PC-3 (cell line): ENCODE results near the gene LCK. TPM values are rescaled to one million over a fixed set of nuclear protein-coding genes. Genes with fewer than 3 reads are reported as not detected.
A peak's percentile ranks its signal among the peaks of the same experiment; 100 is the strongest.

Experiments used
- ATAC-seq: fragments of 200-7000 bp; cut with Tn5 transposase; 2 replicates; pipeline ENCODE4 v1.9.1; 2020; ENCODE audit warnings: mild to moderate bottlenecking, moderate library complexity
- BruUV-seq: library from RNA; stranded (reverse); fragments of 400-500 nt; replicated peaks from 2 replicates; lab custom pipeline; 2021; lab: Mats Ljungman, UMichigan
- CTCF ChIA-PET: fragments of 300-600 bp; sonication (Branson Sonifier 250); formaldehyde crosslinking; loops from one replicate; lab custom pipeline; 2022; ENCODE audit warnings: antibody characterized with exemption; lab: Charles Lee
- POLR2A ChIA-PET: fragments of 300-600 bp; sonication (Branson Sonifier 250); formaldehyde crosslinking; loops from one replicate; lab custom pipeline; 2022; ENCODE audit warnings: antibody characterized with exemption; ENCODE audit not compliant: unreplicated experiment; lab: Charles Lee
- DNase-seq: peaks from one replicate; pipeline ENCODE4 v3.0.0-alpha.2; 2015
- H2AFZ ChIP-seq: fragments of 300-600 bp; sonication (generic); 2 replicates; pipeline ENCODE4 v1.6.0; 2016; ENCODE audit warnings: antibody characterized with exemption, low read length
- H3F3A ChIP-seq: fragments of 300-600 bp; sonication (generic); one replicate; pipeline ENCODE4 v1.6.0; 2017; ENCODE audit warnings: antibody characterized with exemption, low read length, control low read depth, mild to moderate bottlenecking; ENCODE audit not compliant: unreplicated experiment
- H3K27ac ChIP-seq: fragments of 300-600 bp; sonication (generic); 2 replicates; pipeline ENCODE4 v1.5.1; 2016; ENCODE audit warnings: mild to moderate bottlenecking, low read length
- H3K27me3 ChIP-seq: fragments of 300-600 bp; sonication (generic); 2 replicates; pipeline ENCODE4 v1.6.1; 2016; ENCODE audit warnings: low read length, mixed read lengths
- H3K36me3 ChIP-seq: fragments of 300-600 bp; sonication (generic); 2 replicates; pipeline ENCODE4 v1.6.1; 2016; ENCODE audit warnings: low read depth, mixed run types, low read length, mixed read lengths
- H3K4me1 ChIP-seq: fragments of 300-600 bp; sonication (generic); 2 replicates; pipeline ENCODE4 v1.5.1; 2016; ENCODE audit warnings: low read length; ENCODE audit not compliant: insufficient read depth
- H3K4me2 ChIP-seq: fragments of 300-600 bp; sonication (generic); 2 replicates; pipeline ENCODE4 v1.6.0; 2016; ENCODE audit warnings: low read length
- H3K4me3 ChIP-seq: fragments of 300-600 bp; sonication (generic); 2 replicates; pipeline ENCODE4 v1.5.1; 2016; ENCODE audit warnings: mild to moderate bottlenecking, low read length, mixed read lengths
- H3K79me2 ChIP-seq: fragments of 300-600 bp; sonication (generic); 2 replicates; pipeline ENCODE4 v1.6.1; 2017; ENCODE audit warnings: low read length, mixed read lengths
- H3K9ac ChIP-seq: fragments of 300-600 bp; sonication (generic); 2 replicates; pipeline ENCODE4 v1.6.0; 2016; ENCODE audit warnings: mild to moderate bottlenecking, low read length
- H3K9me2 ChIP-seq: fragments of 300-600 bp; sonication (generic); replicated peaks from 2 replicates; pipeline ENCODE4 v1.6.1; 2016; ENCODE audit warnings: mixed run types, low read length, mixed read lengths
- H3K9me3 ChIP-seq: fragments of 300-600 bp; sonication (generic); 2 replicates; pipeline ENCODE4 v1.6.1; 2016; ENCODE audit warnings: low read length, mixed read lengths
- H4K20me1 ChIP-seq: fragments of 300-600 bp; sonication (generic); 2 replicates; pipeline ENCODE4 v1.6.1; 2016; ENCODE audit warnings: low read length, mixed read lengths
- CTCF ChIP-seq: fragments of 300-600 bp; sonication (generic); conservative IDR thresholded peaks from 2 replicates; pipeline ENCODE4 v1.5.1; 2017; ENCODE audit warnings: antibody characterized with exemption, low read depth, mild to moderate bottlenecking, low read length
- EZH2 ChIP-seq: fragments of 300-600 bp; sonication (generic); IDR thresholded peaks from one replicate; pipeline ENCODE4 v1.6.1; 2017; ENCODE audit warnings: antibody characterized with exemption, mild to moderate bottlenecking, low read length; ENCODE audit not compliant: unreplicated experiment
- EZH2phosphoT487 ChIP-seq: fragments of 300-600 bp; sonication (generic); IDR thresholded peaks from 2 replicates; pipeline ENCODE4 v1.6.1; 2018; ENCODE audit warnings: mild to moderate bottlenecking, antibody characterized with exemption, low read length, borderline replicate concordance
- intact Hi-C: fragments of 100-400 bp; cut with micrococcal nuclease; formaldehyde crosslinking; loops from 2 replicates; pipeline ENCODE4 v1.9.0; 2023
- total RNA-seq: library from RNA; depleted of rRNA; stranded (reverse); fragments of >200 nt; gene quantifications from 2 replicates; pipeline ENCODE4 v1.2.3, GENCODE V29; 2014

LCK gene
- total RNA-seq, 1 experiment from 2014 or later, result 4.3 TPM

DNA sequence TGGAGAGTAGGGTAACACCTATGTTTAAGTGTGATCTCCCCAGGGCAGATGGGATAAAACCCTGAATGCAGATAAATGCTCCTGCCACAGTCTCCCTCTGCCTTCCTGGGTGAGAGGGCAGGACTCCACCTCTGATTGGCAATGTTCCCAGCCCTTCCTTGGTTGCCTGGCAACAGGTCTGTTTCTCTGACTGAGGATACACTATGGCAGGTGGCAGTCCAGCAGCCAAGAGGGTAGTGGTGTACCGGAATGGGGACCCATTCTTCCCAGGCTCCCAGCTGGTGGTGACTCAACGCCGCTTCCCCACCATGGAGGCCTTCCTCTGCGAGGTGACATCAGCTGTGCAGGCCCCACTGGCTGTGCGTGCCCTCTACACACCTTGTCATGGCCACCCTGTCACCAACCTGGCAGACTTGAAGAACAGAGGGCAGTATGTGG, 42.2 kb upstream of the LCK start, which contains the start of gene DCDC2B:
DCDC2B (plus strand) TSS at position 199 of the 438 bp plus-strand sequence; CDS start at position 204, 5 bp downstream.
- peaks cover 5% of the 10 kb centered on the region; the same call in 1 of the 2 replicates for H3K36me3 ChIP-seq
- no peak within 1 kb of the TSS for H2AFZ ChIP-seq
- ChIA-PET POLR2A (no interaction called here), CTCF (no interaction called here)
- intact Hi-C loops, result no loop called here
- no peak within 1 kb of the TSS for H3K9ac ChIP-seq
- no peak within 1 kb of the TSS for H3K4me3 ChIP-seq
- BruUV-seq, result no TSS peak
- no peaks in the 10 kb centered on the region for H4K20me1 ChIP-seq
- TF ChIP-seq EZH2 (no peak), EZH2phosphoT487 (no peak), CTCF (no peak)
- no peak within 1 kb of the TSS for H3K27ac ChIP-seq
- H3F3A ChIP-seq, result no peaks in the 10 kb centered on the region
- no peak within 1 kb of the TSS for H3K4me2 ChIP-seq
- peak; percentile 74 for DNase-seq
- H3K9me3 ChIP-seq, result no peaks in the 10 kb centered on the region
- peaks cover 18% of the 10 kb centered on the region for H3K79me2 ChIP-seq
- ATAC-seq, result peak; percentile 9
- no peaks in the 10 kb centered on the region for H3K27me3 ChIP-seq
- no peaks in the 10 kb centered on the region for H3K9me2 ChIP-seq
- peaks cover 19% of the 10 kb centered on the region; the same call in 1 of the 2 replicates for H3K4me1 ChIP-seq

DNA sequence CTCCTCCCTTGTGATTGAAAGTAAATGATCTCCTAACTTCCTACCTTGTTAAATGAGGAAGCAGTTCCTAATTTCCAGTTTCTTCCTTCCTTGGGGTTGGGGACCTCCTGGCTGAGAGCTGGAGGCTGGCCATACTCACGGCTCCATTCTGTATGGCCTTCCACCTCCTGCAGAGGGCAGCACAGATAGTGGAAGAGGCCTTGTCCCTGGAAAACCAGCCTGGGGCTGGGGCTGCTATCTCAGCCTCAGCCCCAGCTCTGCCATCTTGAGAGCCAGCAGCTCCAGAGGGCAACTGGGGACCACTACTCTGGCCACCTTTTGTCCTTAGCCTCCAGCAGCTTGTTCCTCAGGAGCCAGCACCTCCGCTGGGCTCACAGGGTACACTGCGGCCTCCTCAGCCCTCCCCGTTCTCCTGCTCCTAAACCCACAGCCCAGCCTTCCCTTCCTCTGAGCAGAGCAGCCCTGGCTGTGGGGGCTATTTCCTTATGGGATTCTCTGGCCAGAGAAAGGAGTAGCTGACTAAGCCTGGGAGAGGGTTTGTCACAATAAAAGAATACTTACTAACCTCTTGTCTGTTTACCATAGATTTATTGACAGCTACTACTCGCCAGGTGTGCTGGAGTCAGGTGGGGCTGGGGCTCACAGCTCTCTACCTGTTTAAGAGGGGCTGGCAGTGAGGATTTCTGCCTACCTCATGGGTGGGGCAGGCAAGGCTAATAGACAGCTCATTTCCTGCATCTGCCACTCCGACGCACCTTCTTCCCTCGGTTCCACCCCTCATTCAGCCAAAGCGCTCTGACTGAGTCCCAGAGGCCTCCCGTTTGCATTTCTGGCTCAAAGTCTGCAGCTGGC, 35.2 kb upstream of the LCK start:
- Histone ChIP-seq H3F3A (peaks cover 6% of the 10 kb centered on the region), H3K27me3 (no peaks in the 10 kb centered on the region), H3K4me1 (peaks cover 32% of the 10 kb centered on the region), H4K20me1 (no peaks in the 10 kb centered on the region), H3K36me3 (peaks cover 12% of the 10 kb centered on the region; the same call in 1 of the 2 replicates), H3K9me3 (no peaks in the 10 kb centered on the region), H2AFZ (0 out of 2 replicates have a peak overlapping the region, but pooled peaks have one; percentile 27), H3K79me2 (peaks cover 14% of the 10 kb centered on the region), H3K9ac (peak overlapping the region; percentile 59), H3K4me2 (peak overlapping the region; percentile 70), H3K9me2 (no peaks in the 10 kb centered on the region), H3K27ac (peak overlapping the region; percentile 94), H3K4me3 (peak overlapping the region; percentile 21; the same call in 1 of the 2 replicates)
- intact Hi-C loops, result loop anchor here (5.0 kb wide), 4 partner anchors 76 to 196 kb away; partner anchors contain the start of gene HDAC1
- no TSS peak for BruUV-seq
- POLR2A ChIA-PET, result interaction anchor here (0.6 to 0.8 kb wide), 5 partner anchors 24 to 135 kb away, joined by 3 to 8 read pairs (median 4); no protein-coding TSS in a partner anchor
- TF ChIP-seq CTCF (peak; percentile 87), EZH2 (no peak)
- ATAC-seq (peak; percentile 84), DNase-seq (peak; percentile 81)
- CTCF ChIA-PET, result interaction anchor here (0.5 to 2.3 kb wide), 10 partner anchors 25 to 179 kb away, joined by 3 to 17 read pairs (median 6); partner anchors contain the start of gene BSDC1
